Left lung (tissue), 10 donors: ENCODE data around the gene ICE2. TPM values are rescaled to one million over a fixed set of nuclear protein-coding genes. Genes with fewer than 3 reads are reported as not detected.
A peak's percentile ranks its signal among the peaks of the same experiment; 100 is the strongest.

Experiments
- ATAC-seq: fragments of 200-7000 bp; cut with Tn5 transposase; one replicate; pipeline ENCODE4 v1.9.1; 2020; ENCODE audit warnings: moderate library complexity
- DNase-seq, 4 donors: peaks; one replicate each; pipeline ENCODE4 v3.0.0-alpha.2; 2013 to 2020
- H3K27ac ChIP-seq, 2 donors: fragments of 200-600 bp; sonication (generic) in 1 of 2; one replicate each; pipeline versions ENCODE4 v1.5.0 to v1.8.0; 2020 to 2021
- H3K27me3 ChIP-seq, 2 donors: fragments of 200-600 bp; sonication (generic) in 1 of 2; one replicate each; pipeline versions ENCODE4 v1.5.0 to v1.8.0; 2020 to 2021
- H3K36me3 ChIP-seq, 2 donors: fragments of 200-600 bp; sonication (generic) in 1 of 2; one replicate each; pipeline versions ENCODE4 v1.5.0 to v1.8.0; 2020 to 2021
- H3K4me1 ChIP-seq, 2 donors: fragments of 200-600 bp; one replicate each; pipeline ENCODE4 v1.8.0; 2021
- H3K4me3 ChIP-seq, 2 donors: fragments of 200-600 bp; sonication (generic) in 1 of 2; one replicate each; pipeline versions ENCODE4 v1.5.0 to v1.8.0; 2020 to 2021; ENCODE audit warnings: mild to moderate bottlenecking in 1 of 2
- H3K9me3 ChIP-seq, 2 donors: fragments of 200-600 bp; sonication (generic) in 1 of 2; one replicate each; pipeline versions ENCODE4 v1.5.0 to v1.8.0; 2020 to 2021
- intact Hi-C, 2 donors: fragments of 100-400 bp; cut with DNase I; formaldehyde crosslinking; loops; one replicate each; pipeline versions ENCODE4 v1.11.2 to v1.14.2; 2022
- polyA plus RNA-seq, 6 donors: library from polyadenylated mRNA; unstranded; fragments of 120-200 nt; gene quantifications; one replicate each; pipeline ENCODE4 v1.2.1, GENCODE V29; 2013; ENCODE audit not compliant: insufficient read length in 6 of 6
- total RNA-seq, 2 donors: library from RNA; stranded (reverse); fragmentation: NEBNext Ultra II Directional; extraction: Animal tissue kit (Norgen Biotek cat#: 25700); gene quantifications; one replicate each; pipeline ENCODE4 v1.2.1, GENCODE V29; 2021
- TF ChIP-seq, protein P1 (sequence below), 2 donors: fragments of 200-600 bp; sonication (generic) in 1 of 2; IDR thresholded peaks; one replicate each; pipeline versions ENCODE4 v1.5.0 to v1.8.0; 2021; ENCODE audit warnings: antibody characterized with exemption in 2 of 2
- donor health status: DM: no; HTN: yes; CAD: no.
- donor health status: DM: no; HTN: no; CAD: no.

ICE2 gene
- total and polyA plus RNA-seq, 8 donors = 35.9 to 94.4 (median 80.8) TPM

DNA sequence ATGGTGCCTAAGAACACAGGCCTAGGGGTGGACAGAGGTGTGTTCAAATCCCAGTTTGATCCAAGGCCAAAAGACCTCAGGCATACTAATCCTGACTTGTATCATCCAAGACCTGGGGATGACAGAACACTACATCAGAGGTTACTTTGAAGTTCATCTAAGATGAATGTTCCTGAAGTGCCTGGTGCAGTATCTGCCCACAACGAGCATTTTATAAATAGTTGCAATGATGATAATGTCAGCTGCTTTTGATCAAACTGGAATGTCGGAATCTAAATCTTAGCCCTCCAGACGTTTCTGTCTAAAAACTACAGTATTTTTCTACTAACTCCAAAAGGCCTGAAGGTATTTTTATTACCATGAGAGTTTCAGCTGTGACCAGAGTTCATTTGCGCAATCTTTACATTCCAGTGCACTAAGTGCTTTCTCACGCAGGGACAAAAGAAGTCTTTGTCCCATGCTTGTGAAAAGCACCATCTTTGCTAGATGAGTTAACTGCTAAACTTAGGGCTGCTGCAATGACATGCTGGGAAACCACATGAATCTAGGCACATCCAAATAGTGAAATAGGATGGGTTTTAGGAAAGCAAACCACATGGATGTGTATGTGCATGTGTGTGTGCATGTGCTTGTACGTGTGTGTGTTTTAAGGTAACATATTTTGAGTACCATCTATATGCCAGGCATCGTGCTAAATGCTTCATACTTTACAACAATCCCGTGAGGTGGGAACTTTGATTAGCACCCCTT lies 99.2 kb downstream of the ICE2 start:
- H3K27me3 ChIP-seq = no peaks in the 10 kb centered on the region
- peak; percentile 52 for ATAC-seq
- intact Hi-C loops = no loop called here
- H3K36me3 ChIP-seq = peaks cover 0 to 99% of the 10 kb centered on the region in 2 donors
- no peaks in the 10 kb centered on the region for H3K9me3 ChIP-seq
- peak in 1 of 4 donors; percentile 76 for DNase-seq
- H3K4me3 ChIP-seq = no peak overlapping the region
- H3K27ac ChIP-seq = peak overlapping the region in 1 of 2 donors; percentile 46
- TF ChIP-seq, protein P1, sequence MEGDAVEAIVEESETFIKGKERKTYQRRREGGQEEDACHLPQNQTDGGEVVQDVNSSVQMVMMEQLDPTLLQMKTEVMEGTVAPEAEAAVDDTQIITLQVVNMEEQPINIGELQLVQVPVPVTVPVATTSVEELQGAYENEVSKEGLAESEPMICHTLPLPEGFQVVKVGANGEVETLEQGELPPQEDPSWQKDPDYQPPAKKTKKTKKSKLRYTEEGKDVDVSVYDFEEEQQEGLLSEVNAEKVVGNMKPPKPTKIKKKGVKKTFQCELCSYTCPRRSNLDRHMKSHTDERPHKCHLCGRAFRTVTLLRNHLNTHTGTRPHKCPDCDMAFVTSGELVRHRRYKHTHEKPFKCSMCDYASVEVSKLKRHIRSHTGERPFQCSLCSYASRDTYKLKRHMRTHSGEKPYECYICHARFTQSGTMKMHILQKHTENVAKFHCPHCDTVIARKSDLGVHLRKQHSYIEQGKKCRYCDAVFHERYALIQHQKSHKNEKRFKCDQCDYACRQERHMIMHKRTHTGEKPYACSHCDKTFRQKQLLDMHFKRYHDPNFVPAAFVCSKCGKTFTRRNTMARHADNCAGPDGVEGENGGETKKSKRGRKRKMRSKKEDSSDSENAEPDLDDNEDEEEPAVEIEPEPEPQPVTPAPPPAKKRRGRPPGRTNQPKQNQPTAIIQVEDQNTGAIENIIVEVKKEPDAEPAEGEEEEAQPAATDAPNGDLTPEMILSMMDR (IDR thresholded peaks at IDR 0.05) = no peak
- peaks cover 21 to 74% of the 10 kb centered on the region in 2 donors for H3K4me1 ChIP-seq

DNA sequence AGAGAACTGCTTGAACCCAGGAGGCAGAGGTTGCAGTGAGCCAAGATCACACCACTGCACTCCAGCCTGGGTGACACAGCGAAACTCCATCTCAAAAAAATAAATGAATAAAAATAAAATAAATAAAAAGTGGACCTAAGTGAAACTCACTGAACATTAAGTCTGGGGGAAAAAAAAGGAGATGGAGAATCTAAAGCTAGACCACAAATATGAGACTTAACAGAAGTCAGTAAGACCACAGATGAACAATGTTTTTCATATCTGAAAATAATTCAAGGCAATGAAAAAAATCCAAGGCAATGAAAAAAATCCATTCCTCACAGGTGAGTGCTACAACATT lies 99.8 kb downstream of the ICE2 start:
- no peak for DNase-seq
- ATAC-seq = no peak
- H3K27ac ChIP-seq = peak overlapping the region in 1 of 2 donors; percentile 46

DNA sequence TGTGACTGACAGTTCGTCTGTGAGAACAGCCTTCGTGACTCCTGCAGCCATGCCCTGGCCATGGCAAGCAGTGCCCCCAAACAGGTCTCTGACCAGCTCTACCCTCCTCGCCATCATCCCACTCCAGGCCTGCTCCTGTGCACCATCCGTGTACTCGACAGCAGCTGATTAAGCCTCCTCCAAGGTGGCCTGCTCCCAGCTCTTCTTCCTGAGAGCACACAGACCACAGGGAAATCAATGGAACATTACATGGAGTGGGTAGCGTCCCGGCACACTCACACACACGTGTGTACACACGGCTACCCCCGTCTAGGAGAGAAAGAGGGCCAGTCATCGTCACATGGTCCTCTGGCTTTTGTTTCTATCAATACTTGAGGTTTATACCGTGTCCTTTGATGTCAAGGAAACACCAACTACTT lies 102.3 kb downstream of the ICE2 start:
- Histone ChIP-seq H3K4me1 (peaks cover 39 to 79% of the 10 kb centered on the region in 2 donors), H3K36me3 (peaks cover 0 to 98% of the 10 kb centered on the region in 2 donors)

More for the DNA sequence above, 99.8 kb downstream of the ICE2 start:
- Histone ChIP-seq H3K4me3 (no peak overlapping the region), H3K9me3 (no peaks in the 10 kb centered on the region), H3K4me1 (peaks cover 26 to 79% of the 10 kb centered on the region in 2 donors), H3K27me3 (no peaks in the 10 kb centered on the region), H3K36me3 (peaks cover 0 to 99% of the 10 kb centered on the region in 2 donors)
- intact Hi-C loops = no loop called here
- TF ChIP-seq, protein P1 (IDR thresholded peaks at IDR 0.05) = no peak

DNA sequence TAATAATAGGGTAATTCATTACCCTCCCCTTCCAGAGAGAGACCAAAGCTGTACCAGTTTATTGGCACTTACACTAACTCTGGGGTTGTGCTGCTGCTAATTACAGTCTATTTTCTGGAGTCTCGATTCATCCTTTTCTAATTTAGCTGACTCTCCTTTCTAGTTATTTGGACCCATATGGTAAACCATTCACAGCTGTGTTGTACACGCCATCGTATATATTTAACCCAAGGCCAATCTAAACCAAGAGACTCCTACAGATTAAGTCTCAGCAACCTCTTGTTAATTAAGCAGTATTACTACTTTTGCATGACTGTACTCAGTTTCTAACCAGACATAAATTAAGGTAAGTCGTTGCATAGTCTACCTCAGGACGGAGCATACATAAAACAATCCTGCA lies 103.6 kb downstream of the ICE2 start:
- ATAC-seq (no peak), DNase-seq (no peak)
- peak overlapping the region; percentile 9 to 81 for H3K27ac ChIP-seq
- intact Hi-C loops = no loop called here
- peaks cover 42 to 89% of the 10 kb centered on the region in 2 donors for H3K4me1 ChIP-seq
- no peaks in the 10 kb centered on the region for H3K9me3 ChIP-seq
- no peaks in the 10 kb centered on the region for H3K27me3 ChIP-seq
- peaks cover 0 to 98% of the 10 kb centered on the region in 2 donors for H3K36me3 ChIP-seq
- TF ChIP-seq, protein P1 (IDR thresholded peaks at IDR 0.05) = no peak
- H3K4me3 ChIP-seq = no peak overlapping the region

More for the DNA sequence above, 102.3 kb downstream of the ICE2 start:
- H3K27me3 ChIP-seq = no peaks in the 10 kb centered on the region
- TF ChIP-seq, protein P1 (IDR thresholded peaks at IDR 0.05) = no peak
- DNase-seq (no peak), ATAC-seq (peak; percentile 13)
- peak overlapping the region; percentile 29 to 35 for H3K27ac ChIP-seq
- no peaks in the 10 kb centered on the region for H3K9me3 ChIP-seq
- H3K4me3 ChIP-seq = no peak overlapping the region
- intact Hi-C loops = no loop called here

DNA sequence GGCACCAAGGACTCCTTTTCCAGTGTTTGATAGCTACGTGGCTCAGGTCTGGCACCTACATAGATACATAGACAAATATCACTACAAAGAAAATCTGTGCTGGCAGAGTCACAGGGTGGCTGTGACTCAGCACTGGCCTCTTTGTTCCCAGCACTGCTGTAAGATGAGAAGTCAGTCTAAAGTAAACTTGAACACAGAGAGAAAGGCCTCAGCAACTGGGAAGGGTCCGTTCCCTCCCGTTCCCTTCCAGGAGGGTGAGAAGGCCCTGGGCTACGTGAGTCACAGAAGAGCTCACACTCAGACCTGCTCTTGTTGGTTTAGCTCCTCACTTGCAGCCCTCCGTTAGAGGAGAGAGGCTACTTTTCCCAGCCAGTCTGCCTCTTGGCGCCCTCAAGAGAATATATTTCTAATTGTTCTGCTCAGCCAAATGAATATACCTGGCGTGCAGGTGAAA lies 104.3 kb downstream of the ICE2 start:
- TF ChIP-seq, protein P1 (IDR thresholded peaks at IDR 0.05) = no peak
- intact Hi-C loops = no loop called here
- ATAC-seq (peak; percentile 85), DNase-seq (peak in 2 of 4 donors; percentile 69 to 75)
- H3K27me3 ChIP-seq = no peaks in the 10 kb centered on the region
- H3K4me3 ChIP-seq = no peak overlapping the region
- peaks cover 42 to 88% of the 10 kb centered on the region in 2 donors for H3K4me1 ChIP-seq
- H3K9me3 ChIP-seq = no peaks in the 10 kb centered on the region
- peaks cover 0 to 98% of the 10 kb centered on the region in 2 donors for H3K36me3 ChIP-seq
- peak overlapping the region; percentile 78 to 81 for H3K27ac ChIP-seq
